ENCODE measurements around the gene LAPTM5.

DNA sequence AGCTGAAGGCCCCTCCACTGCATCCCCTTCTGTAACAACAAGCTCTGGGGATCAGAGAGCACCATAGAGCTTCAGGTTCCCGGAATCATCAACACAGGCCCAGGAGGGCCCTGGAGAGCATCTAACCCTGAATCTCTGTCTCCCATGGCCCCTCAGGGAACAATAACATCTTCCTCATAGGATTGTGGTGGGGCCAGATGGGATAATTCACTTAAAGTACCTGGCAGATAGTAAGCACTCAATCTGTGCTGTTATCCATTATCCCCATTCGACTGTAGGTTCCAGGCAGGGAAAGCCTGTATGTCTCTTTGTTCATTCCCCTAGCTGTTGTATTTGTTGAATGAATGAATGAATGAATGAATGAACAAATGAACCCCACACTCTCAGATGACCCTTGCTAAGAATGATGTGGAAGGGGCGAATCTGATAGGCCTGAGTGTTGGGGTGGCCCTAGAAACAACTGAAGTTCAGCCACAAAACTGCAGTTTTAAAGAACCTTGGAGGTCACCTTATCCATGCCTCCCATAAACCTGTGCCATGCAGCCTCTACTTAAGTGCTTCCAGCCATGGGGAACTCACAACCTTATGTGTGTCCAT lies 14.5 kb downstream of the LAPTM5 start:
- TF ChIP-seq, protein P1, sequence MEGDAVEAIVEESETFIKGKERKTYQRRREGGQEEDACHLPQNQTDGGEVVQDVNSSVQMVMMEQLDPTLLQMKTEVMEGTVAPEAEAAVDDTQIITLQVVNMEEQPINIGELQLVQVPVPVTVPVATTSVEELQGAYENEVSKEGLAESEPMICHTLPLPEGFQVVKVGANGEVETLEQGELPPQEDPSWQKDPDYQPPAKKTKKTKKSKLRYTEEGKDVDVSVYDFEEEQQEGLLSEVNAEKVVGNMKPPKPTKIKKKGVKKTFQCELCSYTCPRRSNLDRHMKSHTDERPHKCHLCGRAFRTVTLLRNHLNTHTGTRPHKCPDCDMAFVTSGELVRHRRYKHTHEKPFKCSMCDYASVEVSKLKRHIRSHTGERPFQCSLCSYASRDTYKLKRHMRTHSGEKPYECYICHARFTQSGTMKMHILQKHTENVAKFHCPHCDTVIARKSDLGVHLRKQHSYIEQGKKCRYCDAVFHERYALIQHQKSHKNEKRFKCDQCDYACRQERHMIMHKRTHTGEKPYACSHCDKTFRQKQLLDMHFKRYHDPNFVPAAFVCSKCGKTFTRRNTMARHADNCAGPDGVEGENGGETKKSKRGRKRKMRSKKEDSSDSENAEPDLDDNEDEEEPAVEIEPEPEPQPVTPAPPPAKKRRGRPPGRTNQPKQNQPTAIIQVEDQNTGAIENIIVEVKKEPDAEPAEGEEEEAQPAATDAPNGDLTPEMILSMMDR (CRISPR knock-in tag; IDR thresholded peaks at IDR 0.05): no peak
- TF ChIP-seq PAWR (CRISPR knock-in tag; IDR thresholded peaks at IDR 0.05; ENCODE audit: borderline replicate concordance): no peak
- TF ChIP-seq, protein P2, sequence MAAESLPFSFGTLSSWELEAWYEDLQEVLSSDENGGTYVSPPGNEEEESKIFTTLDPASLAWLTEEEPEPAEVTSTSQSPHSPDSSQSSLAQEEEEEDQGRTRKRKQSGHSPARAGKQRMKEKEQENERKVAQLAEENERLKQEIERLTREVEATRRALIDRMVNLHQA (CRISPR knock-in tag; IDR thresholded peaks at IDR 0.05): no peak
- TF ChIP-seq ZNF274 (CRISPR knock-in tag; IDR thresholded peaks at IDR 0.05): no peak
- no peak for TF ChIP-seq ZFP36 (IDR thresholded peaks at IDR 0.05; ENCODE audit: borderline replicate concordance, low read depth, low read length, partially characterized antibody)
- TF ChIP-seq NPAS2 (CRISPR knock-in tag; IDR thresholded peaks at IDR 0.05; ENCODE audit: borderline replicate concordance): no peak
- TF ChIP-seq, protein P3, sequence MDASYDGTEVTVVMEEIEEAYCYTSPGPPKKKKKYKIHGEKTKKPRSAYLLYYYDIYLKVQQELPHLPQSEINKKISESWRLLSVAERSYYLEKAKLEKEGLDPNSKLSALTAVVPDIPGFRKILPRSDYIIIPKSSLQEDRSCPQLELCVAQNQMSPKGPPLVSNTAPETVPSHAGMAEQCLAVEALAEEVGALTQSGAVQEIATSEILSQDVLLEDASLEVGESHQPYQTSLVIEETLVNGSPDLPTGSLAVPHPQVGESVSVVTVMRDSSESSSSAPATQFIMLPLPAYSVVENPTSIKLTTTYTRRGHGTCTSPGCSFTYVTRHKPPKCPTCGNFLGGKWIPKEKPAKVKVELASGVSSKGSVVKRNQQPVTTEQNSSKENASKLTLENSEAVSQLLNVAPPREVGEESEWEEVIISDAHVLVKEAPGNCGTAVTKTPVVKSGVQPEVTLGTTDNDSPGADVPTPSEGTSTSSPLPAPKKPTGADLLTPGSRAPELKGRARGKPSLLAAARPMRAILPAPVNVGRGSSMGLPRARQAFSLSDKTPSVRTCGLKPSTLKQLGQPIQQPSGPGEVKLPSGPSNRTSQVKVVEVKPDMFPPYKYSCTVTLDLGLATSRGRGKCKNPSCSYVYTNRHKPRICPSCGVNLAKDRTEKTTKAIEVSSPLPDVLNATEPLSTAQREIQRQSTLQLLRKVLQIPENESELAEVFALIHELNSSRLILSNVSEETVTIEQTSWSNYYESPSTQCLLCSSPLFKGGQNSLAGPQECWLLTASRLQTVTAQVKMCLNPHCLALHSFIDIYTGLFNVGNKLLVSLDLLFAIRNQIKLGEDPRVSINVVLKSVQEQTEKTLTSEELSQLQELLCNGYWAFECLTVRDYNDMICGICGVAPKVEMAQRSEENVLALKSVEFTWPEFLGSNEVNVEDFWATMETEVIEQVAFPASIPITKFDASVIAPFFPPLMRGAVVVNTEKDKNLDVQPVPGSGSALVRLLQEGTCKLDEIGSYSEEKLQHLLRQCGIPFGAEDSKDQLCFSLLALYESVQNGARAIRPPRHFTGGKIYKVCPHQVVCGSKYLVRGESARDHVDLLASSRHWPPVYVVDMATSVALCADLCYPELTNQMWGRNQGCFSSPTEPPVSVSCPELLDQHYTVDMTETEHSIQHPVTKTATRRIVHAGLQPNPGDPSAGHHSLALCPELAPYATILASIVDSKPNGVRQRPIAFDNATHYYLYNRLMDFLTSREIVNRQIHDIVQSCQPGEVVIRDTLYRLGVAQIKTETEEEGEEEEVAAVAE (CRISPR knock-in tag; IDR thresholded peaks at IDR 0.05; ENCODE audit: borderline replicate concordance): no peak
- TF ChIP-seq, protein P4, sequence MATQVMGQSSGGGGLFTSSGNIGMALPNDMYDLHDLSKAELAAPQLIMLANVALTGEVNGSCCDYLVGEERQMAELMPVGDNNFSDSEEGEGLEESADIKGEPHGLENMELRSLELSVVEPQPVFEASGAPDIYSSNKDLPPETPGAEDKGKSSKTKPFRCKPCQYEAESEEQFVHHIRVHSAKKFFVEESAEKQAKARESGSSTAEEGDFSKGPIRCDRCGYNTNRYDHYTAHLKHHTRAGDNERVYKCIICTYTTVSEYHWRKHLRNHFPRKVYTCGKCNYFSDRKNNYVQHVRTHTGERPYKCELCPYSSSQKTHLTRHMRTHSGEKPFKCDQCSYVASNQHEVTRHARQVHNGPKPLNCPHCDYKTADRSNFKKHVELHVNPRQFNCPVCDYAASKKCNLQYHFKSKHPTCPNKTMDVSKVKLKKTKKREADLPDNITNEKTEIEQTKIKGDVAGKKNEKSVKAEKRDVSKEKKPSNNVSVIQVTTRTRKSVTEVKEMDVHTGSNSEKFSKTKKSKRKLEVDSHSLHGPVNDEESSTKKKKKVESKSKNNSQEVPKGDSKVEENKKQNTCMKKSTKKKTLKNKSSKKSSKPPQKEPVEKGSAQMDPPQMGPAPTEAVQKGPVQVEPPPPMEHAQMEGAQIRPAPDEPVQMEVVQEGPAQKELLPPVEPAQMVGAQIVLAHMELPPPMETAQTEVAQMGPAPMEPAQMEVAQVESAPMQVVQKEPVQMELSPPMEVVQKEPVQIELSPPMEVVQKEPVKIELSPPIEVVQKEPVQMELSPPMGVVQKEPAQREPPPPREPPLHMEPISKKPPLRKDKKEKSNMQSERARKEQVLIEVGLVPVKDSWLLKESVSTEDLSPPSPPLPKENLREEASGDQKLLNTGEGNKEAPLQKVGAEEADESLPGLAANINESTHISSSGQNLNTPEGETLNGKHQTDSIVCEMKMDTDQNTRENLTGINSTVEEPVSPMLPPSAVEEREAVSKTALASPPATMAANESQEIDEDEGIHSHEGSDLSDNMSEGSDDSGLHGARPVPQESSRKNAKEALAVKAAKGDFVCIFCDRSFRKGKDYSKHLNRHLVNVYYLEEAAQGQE (IDR thresholded peaks at IDR 0.05; ENCODE audit: borderline replicate concordance in 1 of 2, low read depth in 1 of 2, low read length in 2 of 2): no peak
- TF ChIP-seq, protein P5, sequence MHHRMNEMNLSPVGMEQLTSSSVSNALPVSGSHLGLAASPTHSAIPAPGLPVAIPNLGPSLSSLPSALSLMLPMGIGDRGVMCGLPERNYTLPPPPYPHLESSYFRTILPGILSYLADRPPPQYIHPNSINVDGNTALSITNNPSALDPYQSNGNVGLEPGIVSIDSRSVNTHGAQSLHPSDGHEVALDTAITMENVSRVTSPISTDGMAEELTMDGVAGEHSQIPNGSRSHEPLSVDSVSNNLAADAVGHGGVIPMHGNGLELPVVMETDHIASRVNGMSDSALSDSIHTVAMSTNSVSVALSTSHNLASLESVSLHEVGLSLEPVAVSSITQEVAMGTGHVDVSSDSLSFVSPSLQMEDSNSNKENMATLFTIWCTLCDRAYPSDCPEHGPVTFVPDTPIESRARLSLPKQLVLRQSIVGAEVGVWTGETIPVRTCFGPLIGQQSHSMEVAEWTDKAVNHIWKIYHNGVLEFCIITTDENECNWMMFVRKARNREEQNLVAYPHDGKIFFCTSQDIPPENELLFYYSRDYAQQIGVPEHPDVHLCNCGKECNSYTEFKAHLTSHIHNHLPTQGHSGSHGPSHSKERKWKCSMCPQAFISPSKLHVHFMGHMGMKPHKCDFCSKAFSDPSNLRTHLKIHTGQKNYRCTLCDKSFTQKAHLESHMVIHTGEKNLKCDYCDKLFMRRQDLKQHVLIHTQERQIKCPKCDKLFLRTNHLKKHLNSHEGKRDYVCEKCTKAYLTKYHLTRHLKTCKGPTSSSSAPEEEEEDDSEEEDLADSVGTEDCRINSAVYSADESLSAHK (CRISPR knock-in tag; IDR thresholded peaks at IDR 0.05; ENCODE audit: borderline replicate concordance): no peak
- TF ChIP-seq SIN3A (IDR thresholded peaks at IDR 0.05; ENCODE audit: borderline replicate concordance, low read depth, low read length): no peak
- TF ChIP-seq, protein P6, sequence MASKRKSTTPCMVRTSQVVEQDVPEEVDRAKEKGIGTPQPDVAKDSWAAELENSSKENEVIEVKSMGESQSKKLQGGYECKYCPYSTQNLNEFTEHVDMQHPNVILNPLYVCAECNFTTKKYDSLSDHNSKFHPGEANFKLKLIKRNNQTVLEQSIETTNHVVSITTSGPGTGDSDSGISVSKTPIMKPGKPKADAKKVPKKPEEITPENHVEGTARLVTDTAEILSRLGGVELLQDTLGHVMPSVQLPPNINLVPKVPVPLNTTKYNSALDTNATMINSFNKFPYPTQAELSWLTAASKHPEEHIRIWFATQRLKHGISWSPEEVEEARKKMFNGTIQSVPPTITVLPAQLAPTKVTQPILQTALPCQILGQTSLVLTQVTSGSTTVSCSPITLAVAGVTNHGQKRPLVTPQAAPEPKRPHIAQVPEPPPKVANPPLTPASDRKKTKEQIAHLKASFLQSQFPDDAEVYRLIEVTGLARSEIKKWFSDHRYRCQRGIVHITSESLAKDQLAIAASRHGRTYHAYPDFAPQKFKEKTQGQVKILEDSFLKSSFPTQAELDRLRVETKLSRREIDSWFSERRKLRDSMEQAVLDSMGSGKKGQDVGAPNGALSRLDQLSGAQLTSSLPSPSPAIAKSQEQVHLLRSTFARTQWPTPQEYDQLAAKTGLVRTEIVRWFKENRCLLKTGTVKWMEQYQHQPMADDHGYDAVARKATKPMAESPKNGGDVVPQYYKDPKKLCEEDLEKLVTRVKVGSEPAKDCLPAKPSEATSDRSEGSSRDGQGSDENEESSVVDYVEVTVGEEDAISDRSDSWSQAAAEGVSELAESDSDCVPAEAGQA (IDR thresholded peaks at IDR 0.05; ENCODE audit: low read depth): no peak
- TF ChIP-seq, protein P6 (CRISPR knock-in tag; IDR thresholded peaks at IDR 0.05; ENCODE audit: borderline replicate concordance): no peak
- no peak for TF ChIP-seq THAP11 (CRISPR knock-in tag; IDR thresholded peaks at IDR 0.05)
- TF ChIP-seq ZSCAN29 (CRISPR knock-in tag; conservative IDR thresholded peaks at IDR 0.05): no peak

All from HepG2 (cell line).